ENCODE results near the gene FBXO24.

DNA sequence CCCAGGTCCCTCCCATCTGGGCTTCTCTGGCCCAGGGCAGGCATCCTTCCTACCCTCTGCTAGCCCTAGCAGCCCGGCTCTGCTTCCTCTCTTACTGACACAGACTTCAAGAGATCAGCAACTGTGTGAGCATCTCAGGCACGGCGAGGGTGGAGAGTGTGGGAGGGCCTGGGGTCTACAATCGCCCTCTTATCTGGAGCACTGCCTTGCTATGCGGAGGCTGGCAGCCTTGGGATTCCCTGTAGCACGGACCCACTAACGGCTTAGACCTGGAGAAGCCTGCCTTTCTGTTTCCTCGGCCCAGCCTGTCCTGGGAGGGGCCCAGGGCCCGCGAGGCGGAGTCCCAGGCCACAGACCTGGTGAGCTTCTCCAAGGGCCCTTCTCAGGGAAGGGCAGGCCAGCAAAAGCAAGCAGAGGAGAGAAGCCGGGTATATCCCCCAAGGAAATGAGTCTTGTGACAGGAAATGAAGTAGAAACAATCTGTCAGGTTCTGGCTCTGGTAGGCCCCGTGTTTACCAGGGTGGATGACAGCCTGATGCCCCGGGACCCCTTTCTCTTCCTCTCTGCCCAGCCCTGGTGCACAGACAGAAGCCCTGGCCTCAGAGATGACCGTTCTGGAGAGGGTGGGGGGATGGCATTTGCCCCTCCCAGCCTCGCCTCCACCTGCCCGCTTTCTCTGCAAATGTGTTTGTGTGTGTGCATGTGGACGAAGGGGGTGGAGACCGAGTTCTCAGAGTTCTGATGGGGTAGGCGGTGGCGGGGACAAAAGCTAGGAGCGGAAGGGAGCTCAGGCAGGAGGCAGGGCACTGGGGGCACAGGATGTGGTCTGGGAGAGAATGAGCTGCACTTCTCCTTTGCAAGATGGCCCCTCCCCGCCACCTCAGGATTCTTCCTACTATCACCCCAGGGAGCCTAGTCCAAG lies 2.7 kb upstream of the FBXO24 start:
- no peak for TF ChIP-seq POLR2A (IDR thresholded peaks at IDR 0.05)
- TF ChIP-seq, protein P1, sequence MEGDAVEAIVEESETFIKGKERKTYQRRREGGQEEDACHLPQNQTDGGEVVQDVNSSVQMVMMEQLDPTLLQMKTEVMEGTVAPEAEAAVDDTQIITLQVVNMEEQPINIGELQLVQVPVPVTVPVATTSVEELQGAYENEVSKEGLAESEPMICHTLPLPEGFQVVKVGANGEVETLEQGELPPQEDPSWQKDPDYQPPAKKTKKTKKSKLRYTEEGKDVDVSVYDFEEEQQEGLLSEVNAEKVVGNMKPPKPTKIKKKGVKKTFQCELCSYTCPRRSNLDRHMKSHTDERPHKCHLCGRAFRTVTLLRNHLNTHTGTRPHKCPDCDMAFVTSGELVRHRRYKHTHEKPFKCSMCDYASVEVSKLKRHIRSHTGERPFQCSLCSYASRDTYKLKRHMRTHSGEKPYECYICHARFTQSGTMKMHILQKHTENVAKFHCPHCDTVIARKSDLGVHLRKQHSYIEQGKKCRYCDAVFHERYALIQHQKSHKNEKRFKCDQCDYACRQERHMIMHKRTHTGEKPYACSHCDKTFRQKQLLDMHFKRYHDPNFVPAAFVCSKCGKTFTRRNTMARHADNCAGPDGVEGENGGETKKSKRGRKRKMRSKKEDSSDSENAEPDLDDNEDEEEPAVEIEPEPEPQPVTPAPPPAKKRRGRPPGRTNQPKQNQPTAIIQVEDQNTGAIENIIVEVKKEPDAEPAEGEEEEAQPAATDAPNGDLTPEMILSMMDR (IDR thresholded peaks at IDR 0.05), result no peak
